NOMO-1 treated with DMSO at 0.1 percent for 48 hours (cell line): ENCODE results near the gene AMOTL2.

Source experiments
- DNase-seq: peaks from one replicate; lab custom pipeline; 2025; ENCODE audit not compliant: unreplicated experiment; lab: John Stamatoyannopoulos, UW

Gene AMOTL2

DNA sequence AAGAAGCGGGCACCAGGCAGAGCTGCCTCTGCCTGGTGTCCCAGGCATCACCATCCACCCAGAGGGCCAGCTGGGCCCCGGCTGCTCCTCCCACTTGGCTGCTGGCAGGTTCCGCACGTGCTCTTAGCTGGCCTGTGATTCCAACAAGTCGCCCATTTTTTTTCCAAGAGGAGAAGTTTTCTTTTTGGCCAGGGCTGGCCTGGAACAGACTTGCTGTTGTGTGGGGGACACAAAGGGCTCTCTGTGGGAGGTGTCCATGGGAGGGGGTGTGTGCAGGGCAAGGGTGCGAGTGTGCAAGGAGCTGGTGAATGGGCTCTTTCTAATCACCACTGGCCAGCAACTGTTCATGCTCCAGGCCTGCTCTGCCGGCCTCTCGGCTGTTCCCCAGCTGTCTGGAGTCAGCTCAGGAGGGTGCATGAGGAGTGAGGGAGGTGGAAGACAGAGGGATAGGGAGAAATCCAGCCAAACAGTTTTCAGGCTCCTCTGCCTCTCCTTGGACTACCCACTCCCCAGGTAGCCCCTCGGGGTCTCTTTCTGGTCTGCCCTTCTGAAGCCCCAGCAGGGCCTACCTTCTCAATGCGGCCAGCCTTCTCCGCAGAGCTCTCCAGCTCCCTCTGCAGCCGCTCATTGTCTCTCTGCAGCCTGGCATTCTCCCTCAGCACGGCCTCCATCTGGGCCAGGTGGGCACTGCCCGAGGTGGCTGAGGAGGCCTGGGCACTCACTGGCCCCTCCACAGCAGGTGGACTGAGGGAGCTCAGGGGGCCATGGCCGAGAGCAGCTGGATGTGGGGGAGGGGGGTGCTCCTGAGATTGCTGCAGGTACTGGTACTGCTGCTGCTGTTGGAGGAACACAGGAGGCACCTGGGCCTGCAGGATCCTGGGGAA lies 7.1 kb downstream of the AMOTL2 start:
- DNase-seq, result no peak

GRCh38 chr3:134366221-134366927 lies 7.9 kb downstream of the AMOTL2 start:
- no peak for DNase-seq

DNA sequence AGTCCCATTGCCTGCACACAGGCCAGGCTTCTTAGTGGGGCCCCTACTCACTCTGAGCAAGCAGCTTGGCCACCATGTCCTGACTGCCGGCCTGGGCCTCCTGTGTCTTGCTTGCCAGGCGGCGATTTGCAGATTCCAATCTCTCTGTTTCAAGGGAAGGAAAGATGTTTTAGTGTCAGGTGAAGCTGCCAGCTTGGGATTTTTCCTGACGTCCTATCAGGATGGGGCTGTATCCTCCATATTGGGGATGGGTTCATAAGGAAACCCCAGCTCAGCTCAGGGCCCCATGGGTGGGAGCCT lies 8.5 kb downstream of the AMOTL2 start:
- no peak for DNase-seq

DNA sequence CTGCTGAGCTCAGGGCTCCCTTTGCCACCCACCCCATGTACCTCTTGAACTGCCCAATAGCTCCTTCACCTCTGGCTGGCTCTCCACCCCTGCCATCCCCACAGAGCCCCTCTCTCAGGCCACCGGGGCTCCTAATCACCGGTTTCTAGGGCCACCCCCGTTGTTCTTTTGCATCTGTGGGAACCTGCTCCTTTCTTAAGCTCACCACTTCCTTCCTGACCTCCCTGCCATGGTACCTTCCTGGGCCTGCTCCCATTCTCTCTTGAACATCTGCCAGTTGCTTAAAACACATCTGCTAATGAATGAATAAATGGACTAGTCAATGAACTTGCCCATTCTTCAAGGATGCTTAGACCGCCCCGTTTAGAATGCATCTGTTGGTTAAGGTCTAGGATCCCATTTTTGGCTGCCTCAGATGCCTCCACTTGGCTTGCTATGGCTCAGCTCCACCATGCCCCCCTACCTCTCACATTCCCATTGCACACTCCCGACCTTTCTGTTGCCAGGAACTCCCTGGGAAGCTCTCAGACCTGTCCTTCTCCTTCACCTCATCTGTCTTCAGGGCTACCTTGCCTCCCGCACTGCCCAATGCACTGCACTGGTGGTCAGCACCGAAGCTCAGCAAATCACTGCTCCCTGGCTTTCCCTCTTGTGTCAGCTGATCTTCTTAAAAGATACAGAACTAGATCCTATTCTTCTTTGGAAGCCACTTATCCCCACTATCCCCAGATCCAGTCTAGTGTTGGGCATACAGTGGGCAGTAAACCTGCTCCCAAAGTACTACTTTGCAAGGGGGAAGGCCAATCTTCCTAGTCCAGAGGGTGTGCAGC lies 9.1 kb downstream of the AMOTL2 start:
- no peak for DNase-seq

DNA sequence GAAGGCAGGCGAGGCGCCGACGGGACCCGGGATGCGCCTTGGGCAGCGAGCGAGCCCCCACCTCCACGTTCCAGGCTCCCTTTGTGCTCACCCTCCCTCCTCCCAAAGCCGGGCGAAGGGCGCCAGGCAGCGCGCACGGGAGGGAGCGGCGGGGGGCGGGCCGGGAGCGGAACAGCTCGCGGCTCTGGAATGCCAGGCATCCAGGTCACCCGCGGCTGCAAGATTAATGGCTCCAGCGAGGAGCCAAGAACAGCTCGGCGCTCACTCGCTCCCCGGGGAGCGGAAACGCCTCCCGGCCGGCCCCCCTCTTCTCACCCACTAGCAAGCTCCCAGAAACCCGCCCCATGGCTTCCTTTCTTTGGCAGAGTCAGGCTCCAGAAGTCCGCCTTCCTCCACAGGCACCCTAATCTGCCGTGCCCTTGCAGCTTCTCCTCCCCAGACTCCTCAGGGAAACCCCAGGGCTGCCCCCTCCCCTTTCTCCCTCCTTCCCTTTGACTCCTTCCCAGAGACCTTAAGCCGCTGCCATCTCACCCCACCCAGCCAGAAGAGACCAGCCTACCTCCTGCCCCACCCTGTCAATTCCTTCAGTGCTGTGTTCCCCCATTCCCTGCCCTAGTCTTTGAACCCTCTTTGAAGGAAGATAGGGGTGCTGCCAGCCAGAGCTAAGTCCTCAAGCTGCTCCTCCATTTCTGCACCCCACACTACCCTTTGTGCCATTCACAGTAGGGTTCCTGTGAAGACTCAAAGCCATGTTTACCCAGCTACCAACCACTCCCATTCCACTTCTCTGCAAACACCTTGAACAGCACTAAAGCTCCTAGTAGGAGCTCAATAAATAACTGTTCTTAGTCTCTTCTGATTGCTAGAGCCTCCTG lies 9.9 kb downstream of the AMOTL2 start:
- DNase-seq, result no peak

DNA sequence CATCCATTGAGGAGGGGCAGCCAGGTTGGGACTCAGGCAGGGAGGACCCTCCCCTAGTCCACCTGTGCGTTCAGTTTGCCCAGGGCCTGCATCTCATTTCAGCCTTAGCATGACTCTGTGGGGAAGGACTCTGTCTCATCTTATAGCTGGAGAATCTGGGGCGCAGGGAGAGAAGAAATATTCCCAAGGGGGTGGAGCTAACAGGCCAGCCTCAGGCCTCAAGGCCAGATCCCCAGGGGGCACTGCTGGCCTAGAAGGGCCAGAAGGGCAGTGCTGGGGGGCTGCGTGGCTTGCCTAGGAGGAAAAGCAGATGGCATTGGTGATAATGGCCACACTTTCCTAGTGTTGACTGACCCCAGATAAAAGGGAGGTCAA lies 10.9 kb downstream of the AMOTL2 start:
- DNase-seq, result no peak

DNA sequence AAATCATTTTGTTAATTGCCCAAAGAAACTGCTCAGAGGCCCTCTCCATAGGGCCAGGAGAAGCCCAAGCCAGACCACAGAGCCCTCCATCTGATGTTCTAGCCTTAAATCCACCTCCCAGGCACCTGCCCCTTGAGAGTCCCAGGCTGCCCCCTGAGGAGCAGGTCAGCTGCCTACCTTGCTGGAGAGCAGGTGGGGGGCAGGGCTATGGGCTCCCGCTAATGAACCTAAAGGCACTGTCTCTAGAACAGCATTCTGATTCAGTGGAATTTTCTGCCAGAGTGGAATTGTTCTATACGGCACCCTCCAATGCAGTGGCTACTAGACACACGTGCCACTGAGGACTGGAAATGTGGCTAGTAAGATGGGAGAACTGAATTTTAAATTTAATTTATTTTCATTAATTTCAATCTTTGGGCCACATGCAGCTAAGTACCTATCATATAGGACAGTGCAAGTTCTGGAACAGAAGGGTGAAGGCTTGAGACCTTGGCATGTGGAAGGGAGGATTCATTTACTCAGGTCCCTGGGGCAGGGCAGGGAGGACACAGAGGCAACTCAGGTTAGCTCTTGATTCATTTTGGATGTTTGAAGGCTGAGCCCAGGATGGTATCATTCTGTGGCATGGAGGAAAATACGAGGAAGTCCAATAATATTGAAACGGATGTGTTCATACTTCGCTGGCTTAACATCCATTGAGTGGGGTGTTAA lies 11.4 kb downstream of the AMOTL2 start:
- no peak for DNase-seq

GRCh38 chr3:134362221-134362620 lies 12.0 kb downstream of the AMOTL2 start:
- DNase-seq, result no peak

- DNase-seq, result no peak
Observed at GRCh38 chr3:134361162-134361835, 12.9 kb downstream of the AMOTL2 start.

GRCh38 chr3:134360046-134360445 lies 14.2 kb downstream of the AMOTL2 start:
- DNase-seq, result no peak

DNA sequence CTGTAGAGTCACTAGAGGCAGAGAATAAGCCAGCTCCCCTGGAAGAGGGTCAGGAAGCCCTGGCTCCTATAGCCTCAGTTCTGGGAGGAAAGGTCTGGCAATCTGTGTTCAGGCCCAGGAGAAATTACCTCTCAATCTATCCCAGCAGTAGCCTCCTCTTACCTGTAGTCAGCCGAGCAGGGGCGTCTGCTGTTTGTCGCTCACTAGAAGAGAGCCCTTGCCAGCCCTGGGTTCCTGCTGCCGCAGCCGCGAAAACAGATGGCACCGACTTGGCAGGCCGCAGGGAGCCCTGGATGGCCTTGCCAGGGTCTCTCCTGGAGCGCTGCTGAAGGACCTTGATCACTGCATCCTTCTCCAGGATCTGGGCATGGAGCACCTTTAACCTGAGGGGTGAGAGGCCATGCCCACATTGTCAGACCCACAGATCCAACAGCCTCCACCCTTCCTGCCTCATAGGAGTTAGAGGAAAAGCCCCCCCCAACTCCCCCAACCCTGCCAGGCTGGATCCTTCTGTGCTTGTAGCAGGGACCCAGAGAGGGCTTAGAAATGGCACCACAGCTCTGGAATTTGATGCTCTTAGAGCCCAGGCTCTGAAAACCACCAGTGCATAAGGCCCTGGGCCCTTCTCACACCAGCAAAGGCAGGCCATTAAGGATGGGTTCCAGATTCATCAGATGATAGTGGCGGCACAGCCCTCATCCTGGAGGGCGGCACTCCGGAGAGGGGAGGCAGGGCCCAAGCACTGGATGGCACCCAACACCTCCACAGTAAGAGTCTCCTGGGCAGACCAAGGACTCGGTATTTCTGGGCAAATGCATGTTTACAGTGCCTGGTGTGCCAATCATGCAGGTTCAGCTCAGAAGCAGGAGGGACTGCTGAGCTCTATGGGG lies 14.9 kb downstream of the AMOTL2 start:
- DNase-seq, result no peak

DNA sequence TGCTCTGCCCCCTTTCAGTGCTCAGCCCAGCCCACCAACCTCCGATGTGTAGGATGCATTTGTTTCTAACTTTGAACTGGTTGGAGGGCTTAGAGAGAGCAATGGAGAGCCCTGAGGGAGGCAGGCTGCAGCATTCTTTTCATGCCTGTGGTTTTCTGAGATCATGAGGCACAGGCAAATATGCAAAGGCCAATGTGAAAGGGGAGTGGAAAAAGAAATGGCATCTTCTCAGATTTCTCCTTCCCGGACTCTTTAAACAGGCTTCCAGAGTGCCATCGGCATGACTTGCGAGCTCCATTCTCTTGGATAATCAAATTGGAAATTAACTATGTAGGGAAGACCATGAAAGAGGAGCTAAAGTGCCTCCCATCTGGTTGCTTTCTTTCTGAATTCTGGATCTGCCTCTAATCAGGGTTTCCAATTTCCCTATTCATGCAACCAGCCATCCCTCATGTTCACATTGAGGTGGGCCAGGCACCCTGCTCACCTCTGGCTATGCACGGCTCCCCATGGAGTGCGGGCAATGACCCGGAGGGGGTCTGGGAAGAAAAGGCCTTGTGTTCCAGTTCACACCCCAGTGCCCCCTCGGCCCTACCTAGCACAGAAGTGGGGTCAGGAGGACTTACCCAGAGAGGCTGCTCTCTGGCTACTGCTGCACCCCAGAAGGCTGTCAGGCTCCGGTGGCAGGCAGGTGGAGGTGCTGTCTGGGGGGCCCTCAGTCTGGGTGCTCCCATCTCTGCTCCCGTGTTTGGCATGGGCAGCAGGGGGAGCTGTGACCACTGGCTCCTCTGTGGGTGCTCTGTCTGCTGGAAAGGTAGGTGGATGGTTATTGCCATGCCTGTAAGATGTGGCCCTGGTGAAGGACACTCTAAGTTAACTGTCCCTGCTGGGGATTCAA lies 16.1 kb downstream of the AMOTL2 start:
- DNase-seq, result no peak

DNA sequence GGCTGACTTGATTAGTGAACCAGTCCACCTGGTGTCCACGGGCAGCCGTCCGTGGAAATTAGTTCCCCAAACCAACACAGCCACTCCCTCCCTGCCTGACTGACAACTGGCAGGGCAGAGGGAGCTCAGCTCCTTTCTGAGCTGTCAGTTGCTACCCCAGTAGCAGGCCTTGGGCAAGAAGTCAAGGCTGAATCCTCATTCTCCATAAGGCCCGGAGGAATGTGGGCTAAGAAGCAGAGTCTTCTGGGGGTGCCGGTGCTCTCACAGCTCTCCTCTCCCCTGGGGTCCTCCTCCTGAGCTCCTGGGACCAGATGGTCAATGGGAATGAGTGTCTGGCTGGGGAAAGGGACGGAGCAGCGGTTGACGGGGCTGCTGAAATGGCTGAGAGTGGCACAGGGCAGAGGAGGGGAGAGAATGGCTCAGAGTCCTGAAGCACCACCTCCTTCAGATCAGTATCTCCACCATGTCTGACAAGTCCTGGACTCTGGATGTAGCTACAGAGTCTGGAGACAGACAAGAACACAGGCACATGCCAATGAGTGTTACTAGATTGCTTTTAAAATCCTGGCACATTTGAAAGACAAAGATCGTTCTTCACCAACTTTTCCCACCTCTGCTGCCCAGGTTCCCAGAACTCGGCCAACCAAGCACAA lies 16.9 kb downstream of the AMOTL2 start:
- no peak for DNase-seq

GRCh38 chr3:134356411-134357040 lies 17.7 kb downstream of the AMOTL2 start:
- no peak for DNase-seq

DNA sequence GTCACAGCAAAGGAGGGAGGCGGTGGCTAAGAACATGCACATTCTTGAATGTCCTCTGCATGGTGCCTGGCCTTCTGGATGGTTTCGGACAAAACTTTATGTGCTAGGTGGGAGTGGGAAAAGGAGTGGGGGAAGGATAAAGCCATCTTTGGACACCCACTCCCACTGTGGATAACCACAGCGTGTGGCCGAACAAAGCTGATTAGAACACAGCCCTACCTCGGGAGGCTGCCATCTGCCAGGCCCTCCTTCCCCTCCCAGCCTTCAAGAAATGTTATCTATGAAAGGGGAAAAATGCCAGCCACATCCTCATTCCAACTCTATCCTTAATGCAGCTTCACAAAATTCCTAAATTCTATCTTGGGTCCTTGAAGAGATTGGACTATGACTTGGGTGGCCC lies 18.8 kb downstream of the AMOTL2 start:
- no peak for DNase-seq

- no peak for DNase-seq
Observed at GRCh38 chr3:134354612-134355251, 19.5 kb downstream of the AMOTL2 start.
